Vagina (tissue), 2 donors: ENCODE measurements around the gene DOK7.

ENCODE experiments used
- POLR2A ChIP-seq, 2 donors: fragments of 450-650 bp; IDR thresholded peaks; one replicate each; pipeline ENCODE4 v1.6.1; 2017; ENCODE audit warnings: antibody characterized with exemption in 2 of 2, mild to moderate bottlenecking in 2 of 2, moderate library complexity in 2 of 2
- POLR2AphosphoS5 ChIP-seq, 2 donors: sonication (generic); formaldehyde crosslinking; IDR thresholded peaks; one replicate each; pipeline ENCODE4 v1.9.0; 2017; ENCODE audit warnings: antibody characterized with exemption in 2 of 2, mild to moderate bottlenecking in 2 of 2, low read depth in 1 of 2; ENCODE audit not compliant: insufficient read depth in 1 of 2
- TF ChIP-seq, protein P1 (sequence below), 3 experiments: fragments of 450-650 bp in 2 of 3; fragments of 200-600 bp in 1 of 3; sonication (generic) in 1 of 3; IDR thresholded peaks; one replicate each; pipeline ENCODE4 v1.5.1; 2017 to 2019; ENCODE audit warnings: antibody characterized with exemption in 3 of 3, mild to moderate bottlenecking in 2 of 3, moderate library complexity in 2 of 3

DNA sequence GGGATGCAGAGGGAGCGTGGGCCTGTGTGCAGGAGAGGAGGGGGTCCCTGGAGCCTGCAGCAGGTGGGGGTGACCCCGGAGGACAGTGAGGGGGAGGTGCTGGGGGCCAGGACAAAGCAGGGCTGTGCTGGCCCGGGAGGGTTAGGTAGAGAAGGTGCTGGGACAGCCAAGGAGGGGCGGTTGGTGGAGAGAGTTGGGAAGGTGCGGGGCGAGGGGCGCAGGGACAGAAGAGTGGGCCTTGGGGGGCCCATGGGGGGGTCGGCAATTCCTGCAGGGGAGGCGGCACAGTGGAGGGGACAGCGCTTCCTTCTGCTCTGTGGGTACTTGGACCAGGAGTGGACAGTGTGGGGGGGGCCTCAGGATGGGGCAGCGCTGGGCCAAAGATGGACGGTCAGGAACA is 36.6 kb downstream of the DOK7 start:
- TF ChIP-seq POLR2A (IDR thresholded peaks at IDR 0.05) (no peak), POLR2AphosphoS5 (IDR thresholded peaks at IDR 0.05; ENCODE audit: insufficient read depth in 1 of 2, low read depth in 1 of 2) (no peak)
- TF ChIP-seq, protein P1, sequence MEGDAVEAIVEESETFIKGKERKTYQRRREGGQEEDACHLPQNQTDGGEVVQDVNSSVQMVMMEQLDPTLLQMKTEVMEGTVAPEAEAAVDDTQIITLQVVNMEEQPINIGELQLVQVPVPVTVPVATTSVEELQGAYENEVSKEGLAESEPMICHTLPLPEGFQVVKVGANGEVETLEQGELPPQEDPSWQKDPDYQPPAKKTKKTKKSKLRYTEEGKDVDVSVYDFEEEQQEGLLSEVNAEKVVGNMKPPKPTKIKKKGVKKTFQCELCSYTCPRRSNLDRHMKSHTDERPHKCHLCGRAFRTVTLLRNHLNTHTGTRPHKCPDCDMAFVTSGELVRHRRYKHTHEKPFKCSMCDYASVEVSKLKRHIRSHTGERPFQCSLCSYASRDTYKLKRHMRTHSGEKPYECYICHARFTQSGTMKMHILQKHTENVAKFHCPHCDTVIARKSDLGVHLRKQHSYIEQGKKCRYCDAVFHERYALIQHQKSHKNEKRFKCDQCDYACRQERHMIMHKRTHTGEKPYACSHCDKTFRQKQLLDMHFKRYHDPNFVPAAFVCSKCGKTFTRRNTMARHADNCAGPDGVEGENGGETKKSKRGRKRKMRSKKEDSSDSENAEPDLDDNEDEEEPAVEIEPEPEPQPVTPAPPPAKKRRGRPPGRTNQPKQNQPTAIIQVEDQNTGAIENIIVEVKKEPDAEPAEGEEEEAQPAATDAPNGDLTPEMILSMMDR (IDR thresholded peaks at IDR 0.05) = no peak
